ENCODE data around the gene CSRNP3.

The CSRNP3 gene

GRCh38 chr2:165539985-165540384 lies 70.5 kb downstream of the CSRNP3 start:
- DNase-seq (ENCODE audit: low read depth in 1 of 2, low spot score in 1 of 2) = no peak

GRCh38 chr2:165544897-165545296 lies 75.4 kb downstream of the CSRNP3 start:
- DNase-seq (ENCODE audit: low read depth in 1 of 2, low spot score in 1 of 2) = no peak

- no peak for DNase-seq (ENCODE audit: low read depth in 1 of 2, low spot score in 1 of 2)
These were observed 78.4 kb downstream of the CSRNP3 start for GRCh38 chr2:165547900-165548299.

- DNase-seq (ENCODE audit: low read depth in 1 of 2, low spot score in 1 of 2) = no peak
These were observed 80.1 kb downstream of the CSRNP3 start for GRCh38 chr2:165549619-165550018.

GRCh38 chr2:165558832-165559231 lies 89.3 kb downstream of the CSRNP3 start:
- no peak for DNase-seq (ENCODE audit: low read depth in 1 of 2, low spot score in 1 of 2)

- DNase-seq (ENCODE audit: low read depth in 1 of 2, low spot score in 1 of 2) = no peak
These were observed 91.0 kb downstream of the CSRNP3 start for GRCh38 chr2:165560377-165560988.

- DNase-seq (ENCODE audit: low read depth in 1 of 2, low spot score in 1 of 2) = no peak
These were observed 92.0 kb downstream of the CSRNP3 start for GRCh38 chr2:165561516-165561915.

GRCh38 chr2:165562233-165562632 lies 92.7 kb downstream of the CSRNP3 start:
- no peak for DNase-seq (ENCODE audit: low read depth in 1 of 2, low spot score in 1 of 2)

GRCh38 chr2:165563468-165564225 lies 94.1 kb downstream of the CSRNP3 start:
- DNase-seq (ENCODE audit: low read depth in 1 of 2, low spot score in 1 of 2) = no peak

- DNase-seq (ENCODE audit: low read depth in 1 of 2, low spot score in 1 of 2) = no peak
These were observed 96.5 kb downstream of the CSRNP3 start for GRCh38 chr2:165566008-165566407.

- DNase-seq (ENCODE audit: low read depth in 1 of 2, low spot score in 1 of 2) = no peak
These were observed 97.8 kb downstream of the CSRNP3 start for GRCh38 chr2:165567273-165567672.

GRCh38 chr2:165568361-165568760 lies 98.9 kb downstream of the CSRNP3 start:
- no peak for DNase-seq (ENCODE audit: low read depth in 1 of 2, low spot score in 1 of 2)

- no peak for DNase-seq (ENCODE audit: low read depth in 1 of 2, low spot score in 1 of 2)
These were observed 102.0 kb downstream of the CSRNP3 start for GRCh38 chr2:165571477-165571876.

GRCh38 chr2:165572151-165572550 lies 102.7 kb downstream of the CSRNP3 start:
- no peak for DNase-seq (ENCODE audit: low read depth in 1 of 2, low spot score in 1 of 2)

GRCh38 chr2:165573534-165574461 lies 104.3 kb downstream of the CSRNP3 start:
- DNase-seq (ENCODE audit: low read depth in 1 of 2, low spot score in 1 of 2) = no peak

- DNase-seq (ENCODE audit: low read depth in 1 of 2, low spot score in 1 of 2) = no peak
These were observed 105.6 kb downstream of the CSRNP3 start for GRCh38 chr2:165575044-165575615.

GRCh38 chr2:165576409-165577154 lies 107.1 kb downstream of the CSRNP3 start:
- DNase-seq (ENCODE audit: low read depth in 1 of 2, low spot score in 1 of 2) = no peak

- DNase-seq (ENCODE audit: low read depth in 1 of 2, low spot score in 1 of 2) = no peak
These were observed 112.9 kb downstream of the CSRNP3 start for GRCh38 chr2:165582409-165582808.

GRCh38 chr2:165582863-165583506 lies 113.5 kb downstream of the CSRNP3 start:
- no peak for DNase-seq (ENCODE audit: low read depth in 1 of 2, low spot score in 1 of 2)

GRCh38 chr2:165584126-165584654 lies 114.7 kb downstream of the CSRNP3 start:
- no peak for DNase-seq (ENCODE audit: low read depth in 1 of 2, low spot score in 1 of 2)
